GM19395 (cell line): ENCODE results near the gene TTC39C.

Source experiments
- ATAC-seq: cut with Tn5 transposase; IDR thresholded peaks from one replicate; pipeline ENCODE4 v1.9.1; 2021; ENCODE audit warnings: mild to moderate bottlenecking, moderate library complexity; ENCODE audit not compliant: unreplicated experiment

Gene TTC39C

GRCh38 chr18:23990474-23991410 is 23.8 kb upstream of the TTC39C start:
- ATAC-seq, result no peak

GRCh38 chr18:23992089-23992940 is 22.2 kb upstream of the TTC39C start:
- ATAC-seq, result no peak

DNA sequence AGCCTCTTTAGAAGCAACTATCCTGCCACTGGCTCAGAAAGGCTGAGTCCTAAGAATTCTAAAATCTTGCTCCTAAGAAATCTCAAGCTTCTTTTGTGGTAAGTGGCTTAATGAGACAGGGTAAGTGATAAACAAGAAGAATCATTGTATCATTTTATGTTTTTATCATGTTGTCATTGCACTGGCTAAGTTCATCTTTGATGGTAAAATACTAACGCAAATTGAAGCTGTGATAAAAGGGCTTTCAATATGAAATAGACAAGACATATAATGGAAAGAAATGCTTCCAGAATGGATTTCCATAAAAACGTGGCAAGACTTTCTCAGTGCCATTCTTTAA is 21.6 kb upstream of the TTC39C start:
- ATAC-seq, result no peak

DNA sequence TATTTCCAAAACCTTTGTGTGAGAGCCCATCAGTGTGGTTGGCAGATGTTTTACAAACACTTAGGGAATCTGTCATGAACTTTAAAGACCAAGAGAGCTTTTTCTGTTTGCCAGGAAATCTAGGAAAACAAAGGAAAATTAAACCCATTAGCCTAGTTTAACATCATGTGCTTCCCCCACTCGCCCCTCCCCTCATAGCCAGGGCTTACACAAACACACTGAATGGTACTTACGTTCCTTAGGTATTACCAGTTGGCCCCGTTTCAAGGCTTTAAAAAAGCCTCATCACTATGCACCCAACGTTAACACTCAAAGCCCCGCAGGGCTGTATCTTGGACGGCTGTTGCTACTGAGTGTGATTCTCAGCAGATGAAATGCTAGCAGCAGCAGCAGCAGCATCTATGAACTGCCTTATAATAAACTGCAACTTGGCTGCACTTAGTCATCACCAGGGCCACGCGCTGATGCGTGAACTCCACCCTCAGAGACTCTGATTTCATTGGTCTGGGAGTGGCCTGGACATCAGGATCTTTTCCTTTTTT is 20.1 kb upstream of the TTC39C start:
- no peak for ATAC-seq

GRCh38 chr18:23995180-23995579 is 19.4 kb upstream of the TTC39C start:
- no peak for ATAC-seq

- no peak for ATAC-seq
Measured at GRCh38 chr18:23998018-23998417, 16.5 kb upstream of the TTC39C start.

DNA sequence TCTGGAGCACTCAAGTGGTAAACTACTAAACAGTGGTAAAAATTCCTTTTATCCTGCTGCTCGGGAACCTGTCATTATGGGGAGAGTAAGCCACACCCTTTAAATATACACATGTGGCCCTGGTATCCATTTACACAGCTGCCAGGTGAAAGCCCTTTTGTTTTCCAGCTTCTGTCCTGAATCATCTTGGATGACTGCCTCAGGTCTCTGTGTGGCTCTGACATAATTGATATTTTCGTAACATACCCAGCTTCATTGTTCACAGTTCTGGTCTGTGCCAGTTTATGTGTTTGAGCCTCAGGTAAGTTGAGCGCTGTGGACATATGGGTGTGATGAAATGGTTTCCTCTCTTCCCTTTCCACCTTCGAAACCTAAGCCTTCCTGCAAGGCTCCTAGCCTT is 15.7 kb upstream of the TTC39C start:
- no peak for ATAC-seq

DNA sequence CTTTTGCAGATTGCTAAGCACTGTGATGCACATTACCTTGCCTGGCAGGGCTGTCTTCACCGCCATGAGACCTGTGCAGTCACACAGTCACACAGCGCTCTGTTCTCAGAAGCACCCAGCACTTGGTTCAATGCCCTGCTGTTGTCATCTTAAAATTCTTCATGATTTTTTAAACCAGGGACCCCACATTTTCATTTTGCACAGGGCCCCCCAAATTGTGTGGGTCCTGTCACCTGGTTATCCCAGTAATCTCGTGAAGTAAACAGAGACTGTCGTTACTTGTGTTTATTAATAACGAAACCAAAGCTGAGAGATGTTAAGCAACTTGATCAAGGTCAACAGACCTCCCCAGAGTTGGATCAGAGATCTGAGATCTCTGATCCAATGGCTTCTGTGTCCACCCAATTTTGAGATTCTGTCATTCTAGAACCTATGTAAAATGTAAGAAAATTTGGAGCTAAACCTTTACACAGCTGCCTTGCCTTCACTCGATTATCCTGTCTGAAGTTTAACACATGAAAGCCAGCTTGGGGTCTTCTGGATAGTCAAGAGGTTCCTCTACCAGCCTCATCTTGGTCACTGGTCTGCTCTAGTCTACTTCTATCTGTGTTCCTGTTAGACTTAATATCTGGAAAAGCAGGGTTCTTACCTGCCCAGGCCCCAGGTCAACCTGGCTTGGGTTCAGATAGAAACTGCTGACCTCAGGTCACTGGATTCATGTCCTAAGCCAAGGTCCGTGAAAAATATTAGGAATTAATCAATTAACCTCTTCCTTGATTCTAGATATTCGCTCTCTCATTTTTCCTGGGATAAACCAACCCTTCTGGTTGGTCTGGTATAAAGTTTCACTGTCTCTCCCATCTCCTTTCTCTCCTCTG is 13.7 kb upstream of the TTC39C start:
- ATAC-seq, result no peak

- ATAC-seq, result no peak
Measured at GRCh38 chr18:24002479-24002878, 12.1 kb upstream of the TTC39C start.

- ATAC-seq, result no peak
Measured at GRCh38 chr18:24003288-24003687, 11.3 kb upstream of the TTC39C start.

GRCh38 chr18:24003903-24004640 is 10.5 kb upstream of the TTC39C start:
- no peak for ATAC-seq

DNA sequence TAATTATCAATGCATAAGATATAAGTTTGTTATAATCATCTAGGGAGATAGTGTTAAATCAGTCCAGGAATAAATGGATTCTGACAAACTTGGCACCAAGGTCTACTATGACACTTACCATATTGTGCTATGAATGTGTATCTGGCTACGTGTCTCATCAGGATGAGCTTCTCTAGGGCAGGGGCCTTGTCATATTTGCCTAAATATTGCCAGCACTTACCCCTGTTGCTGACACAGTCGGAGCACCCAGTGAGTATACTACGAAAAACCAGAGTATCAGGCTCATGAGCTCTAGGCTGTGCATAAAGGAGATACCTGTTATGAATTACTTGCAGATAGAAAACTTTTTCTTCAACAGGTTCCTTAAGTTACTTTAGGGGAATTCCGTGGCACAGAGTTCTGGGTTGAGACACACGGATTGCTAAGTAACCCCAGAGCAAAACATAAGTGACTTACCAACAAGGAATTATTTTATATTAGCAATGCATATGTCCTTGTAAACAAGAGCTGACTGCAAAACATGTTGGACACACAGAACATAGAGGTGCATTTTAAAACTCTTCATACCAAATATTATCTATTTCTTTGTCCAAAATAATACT is 7.7 kb upstream of the TTC39C start:
- no peak for ATAC-seq

DNA sequence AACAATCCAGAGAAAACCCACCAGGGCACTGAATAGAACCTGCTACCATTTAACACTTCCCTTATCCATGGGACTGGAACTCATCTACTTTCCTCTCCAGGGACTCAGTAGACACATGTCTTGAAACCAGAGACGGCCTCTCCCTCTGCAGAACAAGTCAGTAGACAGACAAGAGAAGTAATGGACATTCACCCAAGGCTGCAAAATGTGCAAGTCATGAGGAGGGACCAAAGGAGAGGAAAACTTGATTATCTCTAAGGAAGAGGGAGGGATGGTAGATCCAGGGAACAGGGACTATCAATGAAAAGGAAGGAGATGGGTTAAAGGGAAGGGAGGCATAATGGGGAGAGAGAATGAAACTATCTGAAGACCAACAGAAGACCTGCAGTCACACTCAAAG is 5.3 kb upstream of the TTC39C start:
- ATAC-seq, result no peak

- ATAC-seq, result peak; percentile 64
Measured at GRCh38 chr18:24009651-24010333, 4.8 kb upstream of the TTC39C start.

DNA sequence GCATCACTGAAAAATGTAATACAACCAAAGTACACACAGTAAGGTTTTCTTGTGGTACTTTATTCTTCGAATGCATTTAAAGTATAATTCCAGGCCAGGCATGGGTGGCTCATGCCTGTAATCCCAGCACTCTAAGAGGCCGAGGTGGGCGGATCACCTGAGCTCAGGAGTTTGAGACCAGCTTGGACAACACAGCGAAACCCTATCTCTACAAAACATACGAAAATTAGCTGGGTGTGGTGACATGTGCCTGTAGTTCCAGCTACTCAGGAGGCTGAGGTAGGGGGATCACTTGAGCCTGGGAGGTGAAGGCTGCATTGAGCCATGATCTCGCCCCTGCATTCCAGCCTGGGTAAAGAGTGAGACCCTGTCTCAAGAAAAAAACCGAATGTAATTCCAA is 3.9 kb upstream of the TTC39C start:
- ATAC-seq, result no peak

DNA sequence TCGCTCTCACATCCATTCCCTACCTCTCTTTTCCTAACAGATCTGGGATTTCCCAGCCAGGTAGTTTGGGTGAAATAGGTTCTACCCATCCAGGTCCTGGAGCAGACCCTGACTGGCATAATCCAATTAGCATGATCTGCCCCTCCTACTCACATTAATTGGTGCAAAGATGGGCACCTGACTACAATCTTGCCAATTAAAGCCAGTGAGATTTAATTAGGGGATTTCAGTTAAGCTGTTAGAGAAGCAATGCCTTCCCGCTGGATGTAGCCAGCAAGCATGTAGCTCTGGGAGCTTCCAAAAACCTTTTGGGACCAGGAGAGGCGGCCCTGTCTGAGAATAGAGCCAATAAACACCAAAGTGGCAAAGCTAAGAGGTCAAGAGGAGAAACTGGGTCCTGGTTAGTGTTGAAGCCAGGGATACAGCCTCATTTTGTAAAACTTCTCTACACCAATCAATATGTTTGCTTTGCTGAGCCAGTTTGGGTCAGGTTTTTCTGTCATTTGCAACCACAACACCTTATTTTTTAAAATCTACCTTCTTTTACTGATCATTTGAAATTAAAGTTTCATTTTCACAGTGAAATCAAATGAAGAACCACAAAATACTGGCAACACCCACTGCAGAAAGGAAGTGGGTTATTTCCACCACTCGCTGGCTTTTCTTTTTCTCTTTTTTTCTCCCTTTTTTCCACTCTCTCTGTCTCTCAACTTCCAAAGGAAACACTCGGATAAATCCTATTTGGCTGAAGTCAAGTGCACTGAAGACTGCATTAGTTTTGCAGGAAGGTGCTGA is 3.2 kb upstream of the TTC39C start:
- no peak for ATAC-seq

DNA sequence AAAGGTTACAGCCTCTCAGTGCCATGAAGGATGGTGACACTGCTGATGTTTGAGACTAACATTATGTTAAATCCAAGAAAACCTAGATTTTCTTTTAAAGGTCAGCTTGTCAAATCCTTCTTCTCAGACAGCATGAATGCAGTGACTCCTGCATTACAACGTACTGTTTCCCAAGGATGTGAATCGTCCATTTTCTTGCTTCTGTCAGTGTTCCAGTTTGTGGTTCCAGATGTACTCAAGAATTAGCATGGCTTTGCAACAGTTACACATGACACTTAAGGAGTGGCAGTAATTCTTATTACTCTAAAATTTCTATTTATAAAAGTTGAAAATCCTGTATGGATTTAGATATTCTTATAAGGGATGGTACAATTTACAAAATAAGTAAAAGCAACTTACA is 1.5 kb upstream of the TTC39C start:
- no peak for ATAC-seq

- ATAC-seq, result no peak
Measured at GRCh38 chr18:24014986-24015638, 558 bp downstream of the TTC39C start.
